HepG2 (cell line): ENCODE results near the gene RAD21L1. TPM values are rescaled to one million over a fixed set of nuclear protein-coding genes. Genes with fewer than 3 reads are reported as not detected.

Source experiments
- ATAC-seq: fragments of 200-7000 bp; cut with Tn5 transposase; 3 replicates; pipeline ENCODE4 v1.9.1; 2020; ENCODE audit warnings: mild to moderate bottlenecking, moderate library complexity
- BruUV-seq: library from RNA; stranded (reverse); fragments of 400-500 nt; replicated peaks from 2 replicates; lab custom pipeline; 2021; lab: Mats Ljungman, UMichigan
- CTCF ChIA-PET: fragments of 300-600 bp; formaldehyde crosslinking; extraction: SDS; loops from one replicate; lab custom pipeline; 2021; ENCODE audit warnings: low total read pairs, inconsistent platforms, low intra/inter-chr PET ratio; lab: Yijun Ruan, JAX
- POLR2A ChIA-PET: fragments of 350-600 bp; sonication (Branson Sonifier 250); formaldehyde crosslinking; loops from one replicate; lab custom pipeline; 2020; ENCODE audit warnings: antibody characterized with exemption, inconsistent platforms; lab: Yijun Ruan, JAX
- DNase-seq: peaks from one replicate; pipeline ENCODE4 v3.0.0-alpha.2; 2015; ENCODE audit warnings: low spot score
- FAIRE-seq: peaks from 3 replicates; lab custom pipeline; 2011; peaks lifted over from hg19 to GRCh38; lab: Jason Lieb, UNC
- H2AFZ ChIP-seq: one replicate; pipeline ENCODE4 v1.6.1; 2011; ENCODE audit warnings: low read length, inconsistent platforms
- H3K27ac ChIP-seq: fragments of 300-600 bp; 3 replicates; pipeline ENCODE4 v1.8.0; 2011; ENCODE audit warnings: mixed run types, mild to moderate bottlenecking, mixed read lengths, low read length, inconsistent platforms; ENCODE audit not compliant: insufficient read depth; ENCODE audit errors: extremely low read length
- H3K27me3 ChIP-seq, 2 experiments: fragments of 200-600 bp in 1 of 2; 2 replicates in 1 of 2; 3 replicates in 1 of 2; pipeline versions ENCODE4 v1.6.0 to v1.8.0; 2011; ENCODE audit warnings: low read length in 2 of 2, mild to moderate bottlenecking in 2 of 2, moderate library complexity in 2 of 2, inconsistent platforms in 1 of 2; ENCODE audit not compliant: insufficient read depth in 2 of 2, control insufficient read depth in 1 of 2
- H3K36me3 ChIP-seq, 2 experiments: fragments of 200-600 bp in 1 of 2; replicated peaks in 1 of 2; 2 replicates in 1 of 2; 3 replicates in 1 of 2; pipeline versions ENCODE4 v1.5.1 to v1.8.0; 2011; ENCODE audit warnings: low read length in 2 of 2, inconsistent platforms in 1 of 2; ENCODE audit not compliant: insufficient read depth in 2 of 2, control insufficient read depth in 1 of 2
- H3K4me1 ChIP-seq: 2 replicates; pipeline ENCODE4 v1.5.1; 2012; ENCODE audit warnings: low read length, inconsistent platforms; ENCODE audit not compliant: insufficient read depth
- H3K4me2 ChIP-seq: 2 replicates; pipeline ENCODE4 v1.6.0; 2011; ENCODE audit warnings: low read depth, low read length, inconsistent platforms
- H3K4me3 ChIP-seq, 3 experiments: fragments of 200-600 bp in 1 of 3; sonication (generic), shearing (Covaris generic) in 1 of 3; replicated peaks in 1 of 3; 2 replicates each; pipeline ENCODE4 v1.5.1; 2011 to 2016; ENCODE audit warnings: low read length in 3 of 3, inconsistent platforms in 2 of 3, low read depth in 2 of 3, mild to moderate bottlenecking in 2 of 3, control low read depth in 1 of 3, mixed read lengths in 1 of 3; ENCODE audit not compliant: insufficient read depth in 1 of 3
- H3K79me2 ChIP-seq: one replicate; pipeline ENCODE4 v1.6.1; 2011; ENCODE audit warnings: low read length, inconsistent platforms; ENCODE audit not compliant: insufficient read depth
- H3K9ac ChIP-seq: 2 replicates; pipeline ENCODE4 v1.6.0; 2011; ENCODE audit warnings: mild to moderate bottlenecking, low read depth, low read length, inconsistent platforms; ENCODE audit not compliant: insufficient read depth
- H3K9me3 ChIP-seq: 2 replicates; pipeline ENCODE4 v1.5.1; 2012; ENCODE audit warnings: mild to moderate bottlenecking, low read length
- H4K20me1 ChIP-seq: 2 replicates; pipeline ENCODE4 v1.6.0; 2011; ENCODE audit warnings: inconsistent platforms, mild to moderate bottlenecking, low read length, moderate library complexity; ENCODE audit not compliant: insufficient read depth
- FOXK1 ChIP-seq: sonication (generic); formaldehyde crosslinking; IDR thresholded peaks from 2 replicates; pipeline ENCODE4 v1.4.0; 2020; ENCODE audit warnings: low read depth, missing genetic modification reagents, borderline replicate concordance
- MEIS1 ChIP-seq: sonication (generic); formaldehyde crosslinking; IDR thresholded peaks from 2 replicates; pipeline ENCODE4 v1.9.0; 2021; ENCODE audit warnings: mild to moderate bottlenecking, missing genetic modification reagents, moderate library complexity, borderline replicate concordance
- PLRG1 ChIP-seq: fragments of 450-650 bp; conservative IDR thresholded peaks from 2 replicates; pipeline ENCODE4 v1.6.1; 2016
- TOE1 ChIP-seq: sonication (generic); formaldehyde crosslinking; IDR thresholded peaks from 2 replicates; pipeline ENCODE4 v1.4.0; 2020; ENCODE audit warnings: mild to moderate bottlenecking, missing genetic modification reagents
- WGBS: methylation state at CpG from one replicate; pipeline ENCODE4 v1.1.6; 2017; ENCODE audit warnings: low lambda C conversion rate; 5-methylcytosine and 5-hydroxymethylcytosine counted together
- in situ Hi-C: cut with HindIII; loops from 2 replicates; pipeline ENCODE4 v1.10.0; 2017; ENCODE audit warnings: low pct_unique_long_range_greater_than_20kb; ENCODE audit not compliant: extremely low pct_ligation_motif_present
- intact Hi-C: fragments of 100-400 bp; cut with micrococcal nuclease; formaldehyde crosslinking; loops from one replicate; pipeline ENCODE4 v1.10.0; 2022; ENCODE audit not compliant: unreplicated experiment
- polyA plus RNA-seq, 8 experiments: library from polyadenylated mRNA; depleted of rRNA in 3 of 8; stranded (reverse) in 7 of 8; unstranded in 1 of 8; fragments of >200 nt; fragmentation: Illumina TruSeq in 4 of 8; extraction: Trizol in 4 of 8; gene quantifications; 2 replicates each; pipeline versions ENCODE4 v1.2.1 to v1.2.3, GENCODE V29; 2011 to 2016; ENCODE audit warnings: low read depth in 4 of 8, missing spikeins in 1 of 8, mixed read lengths in 1 of 8; ENCODE audit not compliant: insufficient read depth in 1 of 8
- total RNA-seq, 5 experiments: library from RNA; depleted of rRNA; stranded (reverse); fragments of >200 nt; fragmentation: Illumina TruSeq; extraction: Trizol; gene quantifications; 2 replicates each; pipeline ENCODE4 v1.2.3, GENCODE V29; 2016; ENCODE audit warnings: low read depth in 1 of 5
- TF ChIP-seq, protein P1 (sequence below): sonication (generic); formaldehyde crosslinking; IDR thresholded peaks from 2 replicates; pipeline ENCODE4 v1.4.0; 2020; ENCODE audit warnings: missing genetic modification reagents, borderline replicate concordance

RAD21L1 gene
- total and polyA plus RNA-seq, 2 of the 13 experiments (the other 11 are each of a cell fraction or from before 2014, with no cell fraction given): not detected

- TF ChIP-seq PLRG1: no peak
- no peak for TF ChIP-seq TOE1 (CRISPR knock-in tag)
- no peak for TF ChIP-seq FOXK1 (CRISPR knock-in tag)
These were observed 66.8 kb downstream of the RAD21L1 start (continued) for GRCh38 chr20:1292620-1293019.

DNA sequence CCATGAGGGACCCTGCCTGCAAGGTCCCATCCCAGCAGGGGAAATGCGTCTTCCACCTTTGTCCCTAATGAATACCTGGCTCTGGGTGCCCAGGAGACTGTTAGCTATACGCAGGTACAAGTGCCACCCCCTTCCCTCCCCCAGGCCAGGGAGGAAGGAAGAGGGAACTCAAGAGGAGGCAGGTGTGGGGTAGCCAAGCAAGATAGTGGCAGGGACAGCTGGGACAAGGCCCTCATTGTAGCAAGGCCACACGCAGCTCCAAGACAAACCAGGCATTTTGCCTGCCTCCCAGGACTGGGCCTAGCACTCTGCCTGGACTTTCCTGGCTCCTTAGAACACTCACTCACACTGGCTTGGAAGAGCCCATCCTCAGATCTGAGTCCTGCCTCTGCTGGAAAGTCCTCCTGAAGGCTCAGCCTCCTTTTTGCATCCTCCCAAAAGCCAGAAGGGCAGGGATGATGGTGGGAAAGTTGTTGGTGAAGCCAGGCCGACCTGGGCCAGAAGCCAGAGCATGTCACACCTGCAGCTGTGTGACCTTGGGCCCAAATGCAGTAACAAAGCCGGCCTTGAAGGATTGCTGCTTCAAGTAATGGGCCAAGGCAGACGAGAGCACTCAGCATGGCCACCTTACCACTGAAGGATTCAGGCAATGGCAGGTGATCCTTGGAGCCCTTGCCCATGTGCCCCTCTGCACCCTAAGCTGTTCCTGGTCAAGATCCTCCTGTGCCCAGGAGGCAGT, 68.0 kb downstream of the RAD21L1 start:
- H3K4me1 ChIP-seq: no peaks in the 10 kb centered on the region
- no TSS peak for BruUV-seq
- peaks cover 7 to 37% of the 10 kb centered on the region in 2 experiments; a peak in 3 of 5 replicates for H3K27me3 ChIP-seq
- ChIA-PET POLR2A (no interaction called here), CTCF (no interaction called here)
- no peak overlapping the region for H2AFZ ChIP-seq
- intact Hi-C loops (loop anchor here (10.0 kb wide), 1 partner anchor 409 kb away; no protein-coding TSS in a partner anchor), in situ Hi-C loops (no loop called here)
- H3K4me2 ChIP-seq: no peak overlapping the region
- no peaks in the 10 kb centered on the region for H3K36me3 ChIP-seq
- no peak overlapping the region for H3K27ac ChIP-seq
- ATAC-seq (no peak), FAIRE-seq (no peak), DNase-seq (no peak)
- no peak overlapping the region for H3K4me3 ChIP-seq
- H3K79me2 ChIP-seq: no peaks in the 10 kb centered on the region
- TF ChIP-seq MEIS1 (CRISPR knock-in tag): peak; percentile 8; the same call in 1 of the 2 replicates
- TF ChIP-seq, protein P1, sequence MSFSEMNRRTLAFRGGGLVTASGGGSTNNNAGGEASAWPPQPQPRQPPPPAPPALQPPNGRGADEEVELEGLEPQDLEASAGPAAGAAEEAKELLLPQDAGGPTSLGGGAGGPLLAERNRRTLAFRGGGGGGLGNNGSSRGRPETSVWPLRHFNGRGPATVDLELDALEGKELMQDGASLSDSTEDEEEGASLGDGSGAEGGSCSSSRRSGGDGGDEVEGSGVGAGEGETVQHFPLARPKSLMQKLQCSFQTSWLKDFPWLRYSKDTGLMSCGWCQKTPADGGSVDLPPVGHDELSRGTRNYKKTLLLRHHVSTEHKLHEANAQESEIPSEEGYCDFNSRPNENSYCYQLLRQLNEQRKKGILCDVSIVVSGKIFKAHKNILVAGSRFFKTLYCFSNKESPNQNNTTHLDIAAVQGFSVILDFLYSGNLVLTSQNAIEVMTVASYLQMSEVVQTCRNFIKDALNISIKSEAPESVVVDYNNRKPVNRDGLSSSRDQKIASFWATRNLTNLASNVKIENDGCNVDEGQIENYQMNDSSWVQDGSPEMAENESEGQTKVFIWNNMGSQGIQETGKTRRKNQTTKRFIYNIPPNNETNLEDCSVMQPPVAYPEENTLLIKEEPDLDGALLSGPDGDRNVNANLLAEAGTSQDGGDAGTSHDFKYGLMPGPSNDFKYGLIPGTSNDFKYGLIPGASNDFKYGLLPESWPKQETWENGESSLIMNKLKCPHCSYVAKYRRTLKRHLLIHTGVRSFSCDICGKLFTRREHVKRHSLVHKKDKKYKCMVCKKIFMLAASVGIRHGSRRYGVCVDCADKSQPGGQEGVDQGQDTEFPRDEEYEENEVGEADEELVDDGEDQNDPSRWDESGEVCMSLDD (CRISPR knock-in tag): no peak
- 10% methylated on average over 6 of the region's 6 CpGs for WGBS
- no peaks in the 10 kb centered on the region for H3K9me3 ChIP-seq
- no peak overlapping the region for H3K9ac ChIP-seq
- no peaks in the 10 kb centered on the region for H4K20me1 ChIP-seq
